ENCODE measurements around the gene SLIT3. TPM values are rescaled to one million over a fixed set of nuclear protein-coding genes. Genes with fewer than 3 reads are reported as not detected.

Gene SLIT3
- total RNA-seq, 2 donors from 2014 or later = 6.6 to 6.7 TPM

DNA sequence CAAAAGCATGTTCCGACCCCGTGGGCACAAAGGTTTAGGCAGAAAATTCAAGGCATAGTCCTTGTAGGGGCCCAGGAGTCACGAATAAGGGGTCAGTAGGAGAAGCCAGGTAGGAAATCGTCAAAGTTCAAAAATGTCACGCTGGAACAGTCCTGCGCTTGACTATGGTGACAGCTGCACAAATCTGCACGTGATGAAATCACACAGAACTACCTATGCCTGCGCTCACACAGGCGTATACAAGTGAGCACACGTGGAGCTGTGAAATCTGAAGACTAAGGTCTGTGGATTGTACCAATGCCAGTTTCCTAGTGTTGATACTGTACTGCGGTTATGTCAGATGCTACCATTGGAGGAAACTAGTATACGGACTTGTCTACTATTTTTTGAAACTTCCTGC, 418.7 kb downstream of the SLIT3 start:
- H3K27ac ChIP-seq = no peak overlapping the region
- intact Hi-C loops (cut with DNase I) = no loop called here

DNA sequence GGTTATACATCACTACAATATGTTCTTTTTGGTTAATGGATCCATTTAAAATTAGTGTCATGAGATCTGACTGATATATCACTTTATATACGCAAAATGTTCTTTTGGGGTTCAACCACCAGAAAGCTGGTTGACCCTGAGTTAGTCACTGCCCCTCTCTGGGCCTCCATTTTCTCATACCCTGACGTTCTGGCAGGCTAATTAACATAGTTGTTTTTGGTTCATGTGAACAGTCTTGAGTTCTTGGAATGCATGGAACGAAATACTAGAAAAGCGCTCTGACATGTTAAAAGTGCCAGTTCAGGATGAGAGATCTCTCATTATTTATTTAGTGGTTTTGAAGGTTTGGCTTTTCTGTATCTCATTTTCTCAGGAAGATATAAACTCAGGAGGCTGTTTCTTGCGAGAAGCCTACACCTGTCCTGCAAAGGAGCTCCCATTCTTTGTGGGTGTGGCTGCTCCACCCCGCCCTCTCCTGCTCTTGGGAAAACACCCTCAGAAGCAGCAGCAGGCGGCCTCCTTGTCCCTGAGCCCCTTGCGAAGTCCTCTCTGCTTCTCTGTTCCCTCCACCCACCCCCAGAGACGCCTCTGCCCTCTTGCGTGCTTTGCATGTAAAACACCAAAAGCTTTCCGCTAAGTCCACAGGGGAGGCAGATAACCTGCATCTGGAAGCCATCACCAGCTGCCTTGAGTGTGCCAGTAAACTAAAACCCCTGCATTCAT, 419.4 kb downstream of the SLIT3 start:
- ATAC-seq (no peak), DNase-seq (no peak)
- Histone ChIP-seq H3K4me1 (peaks cover 35% of the 10 kb centered on the region), H3K27me3 (no peaks in the 10 kb centered on the region), H3K36me3 (replicated peaks in 1 of 2; ENCODE audit: insufficient read depth in 1 of 2, low read depth in 2 of 2) (no peaks in the 10 kb centered on the region), H3K9me3 (no peaks in the 10 kb centered on the region), H3K4me3 (no peak overlapping the region), H3K27ac (no peak overlapping the region)
- TF ChIP-seq, protein P1, sequence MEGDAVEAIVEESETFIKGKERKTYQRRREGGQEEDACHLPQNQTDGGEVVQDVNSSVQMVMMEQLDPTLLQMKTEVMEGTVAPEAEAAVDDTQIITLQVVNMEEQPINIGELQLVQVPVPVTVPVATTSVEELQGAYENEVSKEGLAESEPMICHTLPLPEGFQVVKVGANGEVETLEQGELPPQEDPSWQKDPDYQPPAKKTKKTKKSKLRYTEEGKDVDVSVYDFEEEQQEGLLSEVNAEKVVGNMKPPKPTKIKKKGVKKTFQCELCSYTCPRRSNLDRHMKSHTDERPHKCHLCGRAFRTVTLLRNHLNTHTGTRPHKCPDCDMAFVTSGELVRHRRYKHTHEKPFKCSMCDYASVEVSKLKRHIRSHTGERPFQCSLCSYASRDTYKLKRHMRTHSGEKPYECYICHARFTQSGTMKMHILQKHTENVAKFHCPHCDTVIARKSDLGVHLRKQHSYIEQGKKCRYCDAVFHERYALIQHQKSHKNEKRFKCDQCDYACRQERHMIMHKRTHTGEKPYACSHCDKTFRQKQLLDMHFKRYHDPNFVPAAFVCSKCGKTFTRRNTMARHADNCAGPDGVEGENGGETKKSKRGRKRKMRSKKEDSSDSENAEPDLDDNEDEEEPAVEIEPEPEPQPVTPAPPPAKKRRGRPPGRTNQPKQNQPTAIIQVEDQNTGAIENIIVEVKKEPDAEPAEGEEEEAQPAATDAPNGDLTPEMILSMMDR (IDR thresholded peaks at IDR 0.05) = no peak
- no peak for TF ChIP-seq POLR2A (IDR thresholded peaks at IDR 0.05)
- intact Hi-C loops (cut with DNase I) = no loop called here
- WGBS, 2 donors = 70 to 73% methylated on average over 11 of the region's 11 CpGs

More for the DNA sequence above, 418.7 kb downstream of the SLIT3 start:
- Histone ChIP-seq H3K27me3 (no peaks in the 10 kb centered on the region), H3K9me3 (no peaks in the 10 kb centered on the region), H3K4me3 (no peak overlapping the region), H3K4me1 (peaks cover 34% of the 10 kb centered on the region), H3K36me3 (replicated peaks in 1 of 2; ENCODE audit: insufficient read depth in 1 of 2, low read depth in 2 of 2) (no peaks in the 10 kb centered on the region)
- DNase-seq (no peak), ATAC-seq (no peak)
- 76 to 79% methylated on average over 12 of the region's 12 CpGs for WGBS, 2 donors
- TF ChIP-seq, protein P1 (IDR thresholded peaks at IDR 0.05) = no peak
- TF ChIP-seq POLR2A (IDR thresholded peaks at IDR 0.05) = no peak

DNA sequence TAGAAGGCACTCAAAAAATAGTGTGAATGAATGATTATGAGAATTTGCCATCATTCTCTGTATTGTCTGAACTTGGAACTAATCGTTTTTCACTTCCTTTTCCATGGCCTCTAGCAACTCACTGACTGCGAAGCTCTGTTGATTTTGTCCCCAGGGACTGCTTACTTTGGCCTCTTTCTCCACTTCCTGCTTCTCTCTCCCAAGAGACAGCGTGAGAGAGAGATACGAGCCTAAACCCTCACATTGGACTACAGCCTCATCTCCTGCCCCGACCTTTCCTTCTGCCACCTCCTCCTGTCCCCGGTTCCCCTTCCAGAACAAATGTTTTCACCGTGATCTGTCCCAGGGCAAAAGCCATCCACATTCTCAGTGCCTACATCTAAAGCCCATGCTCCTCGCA, 421.0 kb downstream of the SLIT3 start:
- no peaks in the 10 kb centered on the region for H3K27me3 ChIP-seq
- DNase-seq = peak in 3 of 4 donors; percentile 13 to 32 (median 22)
- ATAC-seq = peak; percentile 58

DNA sequence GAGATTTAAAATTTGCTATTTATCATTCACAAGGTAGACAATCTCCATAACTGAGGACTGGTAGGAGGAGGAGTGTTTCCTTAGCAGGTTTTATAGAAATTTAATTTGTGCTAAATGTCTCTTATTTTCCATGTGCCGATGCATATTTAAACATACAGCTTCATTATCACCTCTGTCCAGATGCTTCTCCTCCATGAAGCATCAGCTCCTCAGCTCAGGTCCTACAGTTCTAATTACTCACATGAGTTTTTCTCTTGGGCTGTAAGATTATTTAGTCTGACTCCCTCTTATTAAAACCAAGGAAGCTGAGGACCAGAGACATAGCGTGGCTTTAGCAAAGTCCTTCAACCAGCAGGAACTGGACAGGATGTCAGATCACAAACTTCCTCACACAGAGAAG, 421.6 kb downstream of the SLIT3 start:
- ATAC-seq = no peak
- no peaks in the 10 kb centered on the region for H3K27me3 ChIP-seq
- TF ChIP-seq, protein P1 (IDR thresholded peaks at IDR 0.05) = no peak
- no peak for TF ChIP-seq POLR2A (IDR thresholded peaks at IDR 0.05)
- peaks cover 28% of the 10 kb centered on the region for H3K4me1 ChIP-seq
- no peak for DNase-seq
- intact Hi-C loops (cut with DNase I) = no loop called here
- no peaks in the 10 kb centered on the region for H3K9me3 ChIP-seq
- no peak overlapping the region for H3K4me3 ChIP-seq
- 77 to 88% methylated on average over 2 of the region's 2 CpGs for WGBS, 2 donors
- H3K36me3 ChIP-seq (replicated peaks in 1 of 2; ENCODE audit: insufficient read depth in 1 of 2, low read depth in 2 of 2) = no peaks in the 10 kb centered on the region
- peak overlapping the region in 2 of 4 donors; percentile 42 to 52 for H3K27ac ChIP-seq

More for the DNA sequence above, 421.0 kb downstream of the SLIT3 start:
- TF ChIP-seq POLR2A (IDR thresholded peaks at IDR 0.05) = no peak
- TF ChIP-seq, protein P1 (IDR thresholded peaks at IDR 0.05) = no peak
- intact Hi-C loops (cut with DNase I) = no loop called here
- Histone ChIP-seq H3K36me3 (replicated peaks in 1 of 2; ENCODE audit: insufficient read depth in 1 of 2, low read depth in 2 of 2) (no peaks in the 10 kb centered on the region), H3K9me3 (no peaks in the 10 kb centered on the region), H3K4me3 (no peak overlapping the region), H3K4me1 (peaks cover 28% of the 10 kb centered on the region), H3K27ac (peak overlapping the region in 3 of 4 donors; percentile 42 to 52 (median 48))
- WGBS, 2 donors = 21 to 25% methylated on average over 8 of the region's 8 CpGs
